Measurements from ENCODE around the gene SPATA31C2. TPM values are rescaled to one million over a fixed set of nuclear protein-coding genes. Genes with fewer than 3 reads are reported as not detected.

SPATA31C2 gene
- total RNA-seq, 1 donor from 2014 or later, result not detected

- H3K4me3 ChIP-seq (ENCODE audit: insufficient read depth, low read depth, low read length), result no peak overlapping the region
- FAIRE-seq, result no peak
- no peaks in the 10 kb centered on the region for H3K36me3 ChIP-seq (ENCODE audit: insufficient read depth, low read length)
These were observed 28.2 kb downstream of the SPATA31C2 start for GRCh38 chr9:88110026-88110425.

GRCh38 chr9:88108779-88109178 is 29.5 kb downstream of the SPATA31C2 start:
- Mint-ChIP-seq H3K9me3 (ENCODE audit: unreplicated experiment) (peaks cover 2% of the 10 kb centered on the region), H3K36me3 (ENCODE audit: low read depth, unreplicated experiment) (no peaks in the 10 kb centered on the region)

More at GRCh38 chr9:88110026-88110425, 28.2 kb downstream of the SPATA31C2 start:
- H3K9me3 ChIP-seq (ENCODE audit: insufficient read depth, low read depth, low read length), result no peaks in the 10 kb centered on the region
- Mint-ChIP-seq H3K4me3 (ENCODE audit: unreplicated experiment) (no peak overlapping the region), H3K27ac (ENCODE audit: unreplicated experiment) (no peak overlapping the region), H3K27me3 (ENCODE audit: low read depth, unreplicated experiment) (peaks cover 15% of the 10 kb centered on the region), H3K9me3 (ENCODE audit: unreplicated experiment) (peaks cover 2% of the 10 kb centered on the region), H3K4me1 (ENCODE audit: low read depth, unreplicated experiment) (no peaks in the 10 kb centered on the region), H3K36me3 (ENCODE audit: low read depth, unreplicated experiment) (no peaks in the 10 kb centered on the region)
- H4K20me1 ChIP-seq (ENCODE audit: insufficient read depth, low read length), result no peaks in the 10 kb centered on the region
- no peak overlapping the region for H3K9ac ChIP-seq (ENCODE audit: low read length)
- no peak overlapping the region for H2AFZ ChIP-seq (ENCODE audit: low read depth, low read length)
- H3K79me2 ChIP-seq (ENCODE audit: insufficient read depth, low read length), result no peaks in the 10 kb centered on the region
- TF ChIP-seq EZH2 (IDR thresholded peaks at IDR 0.05; ENCODE audit: insufficient read depth, low read length), result no peak
- TF ChIP-seq CTCF (IDR thresholded peaks at IDR 0.05; ENCODE audit: insufficient read depth, low read depth, low read length), result no peak
- peaks cover 3% of the 10 kb centered on the region for H3K27me3 ChIP-seq (ENCODE audit: insufficient read depth, low read length)
- H3K27ac ChIP-seq (ENCODE audit: low read depth, low read length), result no peak overlapping the region
- no peak overlapping the region for H3K4me2 ChIP-seq (ENCODE audit: low read length)
- DNase-seq (ENCODE audit: low read depth), result no peak
- no peaks in the 10 kb centered on the region for H3K4me1 ChIP-seq (ENCODE audit: insufficient read depth, low read length)

More at GRCh38 chr9:88108779-88109178, 29.5 kb downstream of the SPATA31C2 start:
- Histone ChIP-seq H3K79me2 (ENCODE audit: insufficient read depth, low read length) (no peaks in the 10 kb centered on the region), H3K4me3 (ENCODE audit: insufficient read depth, low read depth, low read length) (no peak overlapping the region), H3K9ac (ENCODE audit: low read length) (no peak overlapping the region), H3K4me1 (ENCODE audit: insufficient read depth, low read length) (no peaks in the 10 kb centered on the region), H4K20me1 (ENCODE audit: insufficient read depth, low read length) (no peaks in the 10 kb centered on the region), H3K27ac (ENCODE audit: low read depth, low read length) (no peak overlapping the region), H3K27me3 (ENCODE audit: insufficient read depth, low read length) (peaks cover 3% of the 10 kb centered on the region), H3K4me2 (ENCODE audit: low read length) (no peak overlapping the region), H3K9me3 (ENCODE audit: insufficient read depth, low read depth, low read length) (no peaks in the 10 kb centered on the region), H3K36me3 (ENCODE audit: insufficient read depth, low read length) (no peaks in the 10 kb centered on the region), H2AFZ (ENCODE audit: low read depth, low read length) (no peak overlapping the region)
- H3K27me3 Mint-ChIP-seq (ENCODE audit: low read depth, unreplicated experiment), result peaks cover 20% of the 10 kb centered on the region
- no peaks in the 10 kb centered on the region for H3K4me1 Mint-ChIP-seq (ENCODE audit: low read depth, unreplicated experiment)
- TF ChIP-seq CTCF (IDR thresholded peaks at IDR 0.05; ENCODE audit: insufficient read depth, low read depth, low read length), result no peak
- TF ChIP-seq EZH2 (IDR thresholded peaks at IDR 0.05; ENCODE audit: insufficient read depth, low read length), result no peak
- FAIRE-seq (no peak), DNase-seq (ENCODE audit: low read depth) (no peak)
- H3K27ac Mint-ChIP-seq (ENCODE audit: unreplicated experiment), result no peak overlapping the region
- H3K4me3 Mint-ChIP-seq (ENCODE audit: unreplicated experiment), result no peak overlapping the region

Data from astrocyte (in vitro differentiated cells and primary cell).